GM10847 (cell line): ENCODE data around the gene MEF2C.

Source experiments
- POLR2A ChIP-seq: IDR thresholded peaks from 2 replicates; pipeline ENCODE4 v1.6.1; 2011; ENCODE audit not compliant: insufficient read length; ENCODE audit errors: extremely low read depth

The MEF2C gene

DNA sequence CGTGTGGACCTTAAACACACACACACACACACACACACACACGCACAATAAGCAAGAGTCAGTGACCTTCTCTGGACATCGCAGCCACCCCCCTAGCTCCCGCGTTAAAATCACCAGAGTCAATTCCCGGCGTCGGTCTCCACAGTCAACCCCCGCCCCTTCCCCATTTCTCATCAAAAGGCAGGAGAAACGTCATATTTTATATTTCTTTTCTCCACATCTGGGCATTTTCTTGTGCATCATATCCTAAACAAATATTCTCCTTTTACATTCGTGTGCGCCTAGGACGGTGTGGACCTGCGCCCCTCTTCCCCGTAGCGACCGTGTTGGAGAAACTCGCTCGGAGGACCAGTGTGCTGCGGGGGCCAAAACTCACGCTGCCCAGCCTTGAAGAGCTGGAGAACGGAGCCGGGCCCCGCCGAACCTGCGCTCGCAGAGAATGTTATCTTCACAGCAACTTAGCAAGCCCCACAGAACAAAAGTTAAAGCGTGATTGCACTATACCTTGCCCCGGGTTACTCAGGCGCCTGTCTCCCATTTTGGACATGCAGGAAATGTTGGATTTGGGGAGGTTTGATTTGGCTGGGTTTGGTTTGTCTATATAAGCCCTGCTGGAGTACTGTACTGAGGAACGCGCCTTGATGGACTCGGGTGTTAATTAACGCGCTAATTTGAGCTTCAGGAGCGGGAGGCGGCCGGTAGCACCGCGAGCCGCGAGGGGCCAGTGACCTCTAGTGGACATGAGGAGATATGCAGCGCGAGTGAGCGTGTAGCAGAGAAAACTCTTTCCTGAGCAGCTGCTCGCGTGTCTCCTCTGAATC is 192.4 kb downstream of the MEF2C start:
- TF ChIP-seq POLR2A = no peak

DNA sequence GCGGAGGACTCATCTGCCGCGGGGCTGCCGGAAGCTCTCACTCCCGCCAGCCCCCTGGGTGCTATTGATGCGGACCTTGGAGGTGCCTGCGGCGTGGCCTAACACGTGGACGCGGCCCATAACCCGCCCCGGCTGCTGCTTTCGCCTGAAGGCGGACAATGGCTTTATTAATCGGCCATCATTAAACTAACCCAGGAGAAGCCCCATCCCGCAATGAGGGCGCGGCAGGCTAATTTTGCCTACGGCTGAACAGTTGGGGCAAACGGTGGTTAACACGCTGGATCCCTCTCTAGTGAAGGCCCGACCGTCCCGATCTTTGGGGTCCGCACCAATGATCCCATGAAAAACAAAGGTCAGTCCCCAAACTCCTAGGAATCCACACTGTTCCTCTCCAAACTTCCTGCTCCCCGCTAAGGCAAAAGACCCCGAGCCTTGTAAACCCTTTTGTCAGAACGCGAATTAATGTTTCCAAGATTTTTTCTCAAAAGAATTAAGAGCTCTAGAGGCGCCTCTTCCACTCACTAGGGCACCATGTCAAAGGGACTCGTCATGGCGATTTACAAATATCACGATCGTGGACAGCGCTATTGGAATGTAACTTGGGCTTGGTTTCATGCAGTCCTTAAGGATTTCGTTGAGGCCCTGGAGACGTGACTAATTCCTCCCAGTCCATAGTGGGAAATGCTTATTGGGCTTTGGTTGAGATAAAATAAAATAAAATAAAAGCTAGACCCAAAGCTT is 193.1 kb downstream of the MEF2C start:
- TF ChIP-seq POLR2A = no peak

DNA sequence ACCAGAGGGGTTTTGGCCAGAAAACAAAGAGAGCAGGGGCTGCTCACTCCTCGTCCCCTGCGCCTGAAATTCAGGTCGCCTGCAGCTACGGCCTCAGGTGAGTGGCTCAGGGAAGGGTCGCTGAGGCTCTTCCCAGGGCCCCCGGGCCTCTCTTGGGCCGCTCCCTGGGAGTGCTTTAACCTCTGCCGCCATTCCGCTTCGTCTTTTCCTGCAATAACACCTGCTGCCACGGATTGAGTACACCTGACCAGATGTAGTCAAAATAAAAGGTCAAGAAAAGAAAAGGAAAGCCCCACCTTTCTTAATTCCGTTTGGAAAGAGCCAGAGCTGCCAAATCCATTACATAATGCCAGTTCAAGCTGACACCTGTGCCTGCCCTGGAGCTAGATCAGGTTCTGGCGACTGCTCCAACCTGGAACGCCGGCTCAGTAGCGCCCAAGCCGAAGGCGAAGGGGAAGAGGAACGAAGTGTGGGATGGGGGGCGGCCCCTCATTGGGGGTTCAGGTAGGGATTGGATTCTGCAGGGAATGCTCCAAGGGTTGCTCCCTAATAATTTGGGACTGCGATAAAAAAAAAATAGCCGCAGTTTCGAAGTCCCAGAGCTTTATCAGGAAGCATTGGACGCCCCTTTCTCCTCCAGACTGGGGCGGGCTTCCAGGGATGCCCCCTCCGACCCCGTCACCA is 193.9 kb downstream of the MEF2C start:
- no peak for TF ChIP-seq POLR2A

GRCh38 chr5:88688156-88688983 is 194.6 kb downstream of the MEF2C start:
- TF ChIP-seq POLR2A = no peak

- no peak for TF ChIP-seq POLR2A
Measured at GRCh38 chr5:88687373-88687911, 195.5 kb downstream of the MEF2C start.

- TF ChIP-seq POLR2A = no peak
Measured at GRCh38 chr5:88686726-88687125, 196.3 kb downstream of the MEF2C start.

DNA sequence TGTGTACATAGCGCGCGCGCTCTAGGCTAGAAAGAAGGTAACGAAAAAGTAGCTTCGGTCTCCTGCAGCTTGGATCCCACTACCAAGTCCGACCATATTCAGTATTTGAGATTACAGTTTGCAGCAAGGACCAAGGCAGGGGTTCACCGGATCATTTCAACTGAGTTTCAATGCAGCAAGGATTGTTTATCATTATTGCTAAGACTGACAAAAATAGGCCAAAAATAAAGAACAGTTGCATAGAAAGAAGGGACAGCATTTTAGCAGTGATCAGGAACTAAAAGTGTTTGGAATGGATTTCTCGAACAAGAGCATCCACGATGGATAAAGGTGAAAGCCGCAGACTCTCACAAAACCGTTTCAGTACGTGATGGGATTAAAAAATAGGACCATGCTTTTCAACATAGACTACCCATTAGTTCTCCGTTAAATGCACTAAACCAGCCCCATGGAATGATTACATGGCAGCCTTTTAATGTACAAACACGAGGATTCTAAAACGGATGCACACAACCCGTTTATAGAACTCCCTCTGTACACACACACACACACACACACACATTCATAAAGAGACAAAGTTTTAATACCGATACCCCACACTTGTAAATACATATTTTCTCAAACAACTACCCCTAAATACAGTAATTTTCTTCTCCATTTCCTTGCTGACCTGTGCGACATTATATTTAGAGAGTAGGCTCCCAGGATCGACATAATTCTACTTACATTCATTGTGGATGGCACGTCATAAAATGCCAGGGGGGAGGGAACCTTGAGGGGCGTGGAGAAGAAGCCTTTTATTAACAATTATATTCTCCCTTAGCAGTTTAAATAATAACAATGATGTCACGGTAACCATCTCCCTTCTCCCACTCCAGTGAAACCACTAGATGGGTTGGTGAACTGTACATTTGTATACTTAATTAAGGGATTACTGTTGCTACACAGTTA is 197.1 kb downstream of the MEF2C start:
- no peak for TF ChIP-seq POLR2A

DNA sequence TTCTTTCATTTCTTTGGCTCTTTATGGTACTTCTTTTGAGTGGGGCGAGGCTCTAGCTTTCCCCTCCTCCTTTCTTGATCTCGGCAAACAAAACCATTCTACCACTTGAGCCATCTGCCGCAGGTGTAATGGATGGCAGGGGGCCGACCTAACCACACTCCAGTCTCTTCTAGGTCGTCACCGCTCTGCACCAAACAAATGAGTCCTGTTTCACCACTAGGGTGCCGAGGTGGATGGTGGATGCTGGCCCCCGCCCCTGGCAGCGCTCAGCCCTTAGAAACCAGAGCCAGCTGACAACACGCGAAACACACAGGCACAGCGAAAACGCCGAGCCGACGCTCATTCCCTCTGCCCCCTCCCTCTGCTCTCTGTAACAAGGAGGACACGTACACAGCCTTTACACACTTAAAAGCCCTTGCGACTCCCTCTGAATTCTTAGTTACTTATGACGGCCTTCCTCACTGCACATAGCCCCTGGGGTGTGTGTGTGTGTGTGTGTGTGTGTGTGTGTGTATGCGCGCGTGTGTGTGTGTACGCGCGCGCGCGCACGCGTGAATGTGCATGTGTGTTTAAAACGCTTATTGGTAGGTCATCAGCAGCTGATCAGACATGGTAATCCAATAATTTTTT is 199.4 kb downstream of the MEF2C start:
- TF ChIP-seq POLR2A = no peak

- no peak for TF ChIP-seq POLR2A
Measured at GRCh38 chr5:88682881-88683361, 200.1 kb downstream of the MEF2C start.

DNA sequence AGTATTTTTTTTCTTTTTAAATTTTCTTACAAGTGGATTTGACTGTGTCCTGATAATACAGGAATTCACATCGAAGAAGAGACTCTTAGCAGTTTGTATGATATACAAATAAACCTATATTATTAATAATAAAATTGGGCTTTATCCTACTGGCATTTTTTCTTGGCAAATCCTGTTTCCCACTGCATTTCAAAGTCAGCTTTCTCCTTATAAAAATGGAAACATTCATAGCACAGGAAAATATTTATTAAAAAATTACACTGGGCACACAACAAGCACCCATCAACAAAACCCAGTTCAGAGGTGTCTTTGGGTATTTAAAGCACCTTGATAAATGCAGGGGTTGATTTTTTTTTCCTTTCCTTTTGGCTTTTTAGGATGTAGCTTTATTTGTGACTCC is 200.9 kb downstream of the MEF2C start:
- TF ChIP-seq POLR2A = no peak

GRCh38 chr5:88681211-88681803 is 201.7 kb downstream of the MEF2C start:
- TF ChIP-seq POLR2A = no peak

GRCh38 chr5:88680253-88681132 is 202.5 kb downstream of the MEF2C start:
- TF ChIP-seq POLR2A = no peak

DNA sequence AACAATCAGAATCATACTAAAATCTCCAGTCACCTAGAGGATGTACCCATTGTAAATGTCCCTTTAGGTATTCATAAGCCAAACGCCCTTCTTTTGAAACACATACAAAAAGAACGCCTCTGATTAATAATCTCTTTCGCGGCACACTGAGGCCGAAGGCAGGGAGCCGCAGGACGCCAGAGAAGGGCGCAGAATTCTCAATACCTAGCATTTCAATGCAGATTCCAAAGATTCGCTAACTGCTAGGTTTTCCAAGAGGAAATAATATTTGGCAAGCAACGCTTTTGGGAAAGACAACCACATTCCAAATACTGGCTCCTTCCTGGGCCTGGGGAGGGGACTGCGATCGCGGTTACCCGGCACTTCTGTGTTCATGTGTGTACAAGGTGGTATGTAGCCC is 203.3 kb downstream of the MEF2C start:
- TF ChIP-seq POLR2A = no peak
